K562 (cell line): ENCODE data around the gene MPC1. TPM values are rescaled to one million over a fixed set of nuclear protein-coding genes. Genes with fewer than 3 reads are reported as not detected.

Experiments used
- BCOR ChIP-seq: fragments of 450-650 bp; IDR thresholded peaks from 2 replicates; pipeline ENCODE4 v1.6.1; 2016
- BDP1 ChIP-seq: IDR thresholded peaks from 3 replicates; pipeline ENCODE4 v1.6.1; 2011; ENCODE audit not compliant: insufficient read length, insufficient read depth
- BRD4 ChIP-seq: fragments of 200-600 bp; sonication (generic); IDR thresholded peaks from 2 replicates; pipeline ENCODE4 v1.6.1; 2017; ENCODE audit warnings: inconsistent platforms
- HDAC3 ChIP-seq: fragments of 450-650 bp; IDR thresholded peaks from 2 replicates; pipeline ENCODE4 v1.6.1; 2018; ENCODE audit warnings: borderline replicate concordance, mild to moderate bottlenecking, moderate library complexity; ENCODE audit not compliant: partially characterized antibody
- LARP7 ChIP-seq: fragments of 450-650 bp; IDR thresholded peaks from 2 replicates; pipeline ENCODE4 v1.6.1; 2016
- MCM3 ChIP-seq: fragments of 450-650 bp; IDR thresholded peaks from 2 replicates; pipeline ENCODE4 v1.6.1; 2016
- OTX1 ChIP-seq: fragments of 450-650 bp; formaldehyde crosslinking; IDR thresholded peaks from 2 replicates; pipeline ENCODE4 v1.4.0; 2022; ENCODE audit warnings: mild to moderate bottlenecking
- PCBP1 ChIP-seq: fragments of 200-400 bp; formaldehyde crosslinking; IDR thresholded peaks from 2 replicates; pipeline ENCODE4 v1.6.1; 2018; ENCODE audit warnings: mild to moderate bottlenecking, low read depth, low read length; ENCODE audit not compliant: poor library complexity, severe bottlenecking
- REST ChIP-seq, 2 experiments: fragments of 450-650 bp; formaldehyde crosslinking in 1 of 2; IDR thresholded peaks; 2 replicates each; pipeline versions ENCODE4 v1.4.0 to v1.6.1; 2014 to 2020; ENCODE audit warnings: mild to moderate bottlenecking in 2 of 2, borderline replicate concordance in 1 of 2, low read depth in 1 of 2
- STAG1 ChIP-seq: sonication (generic); formaldehyde crosslinking; IDR thresholded peaks from 2 replicates; pipeline ENCODE4 v1.5.0; 2020; ENCODE audit warnings: missing genetic modification reagents, borderline replicate concordance
- TBL1XR1 ChIP-seq, 2 experiments: IDR thresholded peaks; 2 replicates each; pipeline ENCODE4 v1.6.1; 2012; ENCODE audit warnings: improper control_type of control experiment in 2 of 2, low read length in 2 of 2, mild to moderate bottlenecking in 1 of 2
- TCFL5 ChIP-seq: fragments of 250-450 bp; sonication (Bioruptor Pico); conservative IDR thresholded peaks from 2 replicates; pipeline ENCODE4 v1.6.1; 2021; ENCODE audit warnings: mild to moderate bottlenecking, moderate library complexity, matching md5 sums
- U2AF2 ChIP-seq: fragments of 200-400 bp; formaldehyde crosslinking; optimal IDR thresholded peaks from 2 replicates; pipeline ENCODE3; 2017; ENCODE audit warnings: low read depth, mild to moderate bottlenecking, low read length
- ZBTB5 ChIP-seq: fragments of 450-650 bp; IDR thresholded peaks from 2 replicates; pipeline ENCODE4 v1.6.1; 2017; ENCODE audit warnings: antibody characterized with exemption
- ZNF277 ChIP-seq: fragments of 250-450 bp; sonication (Bioruptor Pico); IDR thresholded peaks from 2 replicates; pipeline ENCODE4 v1.8.0; 2022; ENCODE audit warnings: inconsistent platforms, mild to moderate bottlenecking, moderate library complexity, borderline replicate concordance
- ZNF551 ChIP-seq: fragments of 250-450 bp; sonication (Bioruptor Pico); IDR thresholded peaks from 2 replicates; pipeline ENCODE4 v1.5.0; 2021; ENCODE audit warnings: mild to moderate bottlenecking, moderate library complexity
- ZNF644 ChIP-seq: fragments of 200-800 bp; sonication (Bioruptor generic); IDR thresholded peaks from 2 replicates; pipeline ENCODE4 v1.6.1; 2016; ENCODE audit warnings: low read depth, missing genetic modification characterization, missing compliant biosample characterization
- polyA plus RNA-seq, 8 experiments: library from polyadenylated mRNA; depleted of rRNA in 4 of 8; stranded (reverse) in 5 of 8; unstranded in 3 of 8; fragments of >200 nt; fragmentation: Nextera tagmentation in 2 of 8; fragmentation: Illumina TruSeq in 1 of 8; extraction: Ambion mirVana in 2 of 8; extraction: Trizol in 1 of 8; gene quantifications; 2 replicates each; pipeline versions ENCODE4 v1.2.1 to v1.2.3, GENCODE V29; 2011 to 2014; ENCODE audit warnings: inconsistent platforms in 1 of 8, missing spikeins in 1 of 8
- total RNA-seq, 7 experiments: library from RNA; depleted of rRNA in 6 of 7; stranded (reverse); fragments of >200 nt in 6 of 7; fragmentation: Illumina TruSeq in 2 of 7; extraction: Trizol in 2 of 7; gene quantifications; 2 replicates each; pipeline versions ENCODE4 v1.2.1 to v1.2.3, GENCODE V29; 2011 to 2021; ENCODE audit warnings: low replicate concordance in 1 of 7

MPC1 gene
- total and polyA plus RNA-seq, 9 of the 15 experiments (the other 6 are each of a cell fraction or from before 2014, with no cell fraction given) = 78.6 to 185 (median 138) TPM

DNA sequence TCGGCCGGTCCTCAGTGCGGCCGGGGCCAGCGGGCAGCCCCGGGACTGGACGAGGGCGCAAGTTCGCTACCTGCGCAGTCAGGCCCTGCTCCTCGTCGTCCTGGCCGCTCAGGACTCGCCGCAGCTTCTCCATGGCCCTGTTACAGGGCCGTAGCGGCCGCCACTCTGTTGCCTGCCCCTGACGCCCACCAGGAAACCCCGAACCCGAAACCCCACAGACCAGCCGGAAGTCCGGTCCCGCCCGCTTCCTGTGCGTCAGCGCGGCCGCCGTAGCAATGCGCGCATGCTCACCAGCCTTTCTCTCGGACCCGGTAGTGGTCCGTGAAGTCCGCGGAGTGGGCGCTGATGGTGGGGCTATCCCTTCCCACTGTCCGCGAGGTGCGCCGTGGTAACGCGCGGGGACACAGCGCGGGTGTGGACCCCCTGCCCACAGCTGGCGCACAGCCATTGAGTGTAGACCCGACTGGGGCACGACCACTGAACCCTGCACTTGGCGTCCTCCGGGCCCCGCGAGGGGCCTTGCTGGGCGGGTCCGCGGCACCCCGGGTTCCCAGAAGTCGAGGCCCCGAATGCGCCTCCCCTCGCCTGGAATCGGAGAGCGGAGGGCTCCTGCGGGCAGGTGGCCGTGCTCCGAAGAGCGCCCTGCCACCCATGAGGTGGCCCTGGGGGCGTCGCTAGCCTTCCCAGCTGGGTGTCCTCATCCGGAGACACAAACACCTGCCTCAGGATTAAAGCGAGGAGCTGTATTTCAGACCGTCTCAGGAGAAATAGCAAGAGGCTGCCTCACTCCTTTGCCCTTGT is 40.2 kb downstream of the MPC1 start, which contains the start of gene SFT2D1 (continued):
- TF ChIP-seq ZNF551 (CRISPR knock-in tag) (no peak), LARP7 (no peak), TBL1XR1 (IDR thresholded peaks at IDR 0.05; ENCODE audit: low read length in 2 of 2) (0 out of 4 replicates have a peak, but pooled peaks of 1 of the 2 experiments have one; percentile 21), HDAC3 (no peak), BRD4 (peak; percentile 75; the same call in 1 of the 2 replicates), BCOR (peak; percentile 42; the same call in 1 of the 2 replicates), ZNF277 (no peak), TCFL5 (CRISPR knock-in tag) (no peak), ZNF644 (tag) (no peak), REST (IDR thresholded peaks at IDR 0.05; ENCODE audit: borderline replicate concordance) (no peak), REST (CRISPR knock-in tag; IDR thresholded peaks at IDR 0.05; ENCODE audit: low read depth) (no peak), STAG1 (CRISPR knock-in tag) (no peak), ZBTB5 (no peak), PCBP1 (peak; percentile 36), BDP1 (no peak), U2AF2 (no peak), MCM3 (no peak), OTX1 (peak; percentile 5; the same call in 1 of the 2 replicates)
